PC-3 (cell line): ENCODE data around the gene TBC1D2B. TPM values are rescaled to one million over a fixed set of nuclear protein-coding genes. Genes with fewer than 3 reads are reported as not detected.
A peak's percentile ranks its signal among the peaks of the same experiment; 100 is the strongest.

Experiments used
- ATAC-seq: fragments of 200-7000 bp; cut with Tn5 transposase; 2 replicates; pipeline ENCODE4 v1.9.1; 2020; ENCODE audit warnings: mild to moderate bottlenecking, moderate library complexity
- BruUV-seq: library from RNA; stranded (reverse); fragments of 400-500 nt; replicated peaks from 2 replicates; lab custom pipeline; 2021; lab: Mats Ljungman, UMichigan
- CTCF ChIA-PET: fragments of 300-600 bp; sonication (Branson Sonifier 250); formaldehyde crosslinking; loops from one replicate; lab custom pipeline; 2022; ENCODE audit warnings: antibody characterized with exemption; lab: Charles Lee
- POLR2A ChIA-PET: fragments of 300-600 bp; sonication (Branson Sonifier 250); formaldehyde crosslinking; loops from one replicate; lab custom pipeline; 2022; ENCODE audit warnings: antibody characterized with exemption; ENCODE audit not compliant: unreplicated experiment; lab: Charles Lee
- DNase-seq: peaks from one replicate; pipeline ENCODE4 v3.0.0-alpha.2; 2015
- H2AFZ ChIP-seq: fragments of 300-600 bp; sonication (generic); 2 replicates; pipeline ENCODE4 v1.6.0; 2016; ENCODE audit warnings: antibody characterized with exemption, low read length
- H3F3A ChIP-seq: fragments of 300-600 bp; sonication (generic); one replicate; pipeline ENCODE4 v1.6.0; 2017; ENCODE audit warnings: antibody characterized with exemption, low read length, control low read depth, mild to moderate bottlenecking; ENCODE audit not compliant: unreplicated experiment
- H3K27ac ChIP-seq: fragments of 300-600 bp; sonication (generic); 2 replicates; pipeline ENCODE4 v1.5.1; 2016; ENCODE audit warnings: mild to moderate bottlenecking, low read length
- H3K27me3 ChIP-seq: fragments of 300-600 bp; sonication (generic); 2 replicates; pipeline ENCODE4 v1.6.1; 2016; ENCODE audit warnings: low read length, mixed read lengths
- H3K36me3 ChIP-seq: fragments of 300-600 bp; sonication (generic); 2 replicates; pipeline ENCODE4 v1.6.1; 2016; ENCODE audit warnings: low read depth, mixed run types, low read length, mixed read lengths
- H3K4me1 ChIP-seq: fragments of 300-600 bp; sonication (generic); 2 replicates; pipeline ENCODE4 v1.5.1; 2016; ENCODE audit warnings: low read length; ENCODE audit not compliant: insufficient read depth
- H3K4me2 ChIP-seq: fragments of 300-600 bp; sonication (generic); 2 replicates; pipeline ENCODE4 v1.6.0; 2016; ENCODE audit warnings: low read length
- H3K4me3 ChIP-seq: fragments of 300-600 bp; sonication (generic); 2 replicates; pipeline ENCODE4 v1.5.1; 2016; ENCODE audit warnings: mild to moderate bottlenecking, low read length, mixed read lengths
- H3K79me2 ChIP-seq: fragments of 300-600 bp; sonication (generic); 2 replicates; pipeline ENCODE4 v1.6.1; 2017; ENCODE audit warnings: low read length, mixed read lengths
- H3K9ac ChIP-seq: fragments of 300-600 bp; sonication (generic); 2 replicates; pipeline ENCODE4 v1.6.0; 2016; ENCODE audit warnings: mild to moderate bottlenecking, low read length
- H3K9me2 ChIP-seq: fragments of 300-600 bp; sonication (generic); replicated peaks from 2 replicates; pipeline ENCODE4 v1.6.1; 2016; ENCODE audit warnings: mixed run types, low read length, mixed read lengths
- H3K9me3 ChIP-seq: fragments of 300-600 bp; sonication (generic); 2 replicates; pipeline ENCODE4 v1.6.1; 2016; ENCODE audit warnings: low read length, mixed read lengths
- H4K20me1 ChIP-seq: fragments of 300-600 bp; sonication (generic); 2 replicates; pipeline ENCODE4 v1.6.1; 2016; ENCODE audit warnings: low read length, mixed read lengths
- CTCF ChIP-seq: fragments of 300-600 bp; sonication (generic); conservative IDR thresholded peaks from 2 replicates; pipeline ENCODE4 v1.5.1; 2017; ENCODE audit warnings: antibody characterized with exemption, low read depth, mild to moderate bottlenecking, low read length
- EZH2 ChIP-seq: fragments of 300-600 bp; sonication (generic); IDR thresholded peaks from one replicate; pipeline ENCODE4 v1.6.1; 2017; ENCODE audit warnings: antibody characterized with exemption, mild to moderate bottlenecking, low read length; ENCODE audit not compliant: unreplicated experiment
- EZH2phosphoT487 ChIP-seq: fragments of 300-600 bp; sonication (generic); IDR thresholded peaks from 2 replicates; pipeline ENCODE4 v1.6.1; 2018; ENCODE audit warnings: mild to moderate bottlenecking, antibody characterized with exemption, low read length, borderline replicate concordance
- intact Hi-C: fragments of 100-400 bp; cut with micrococcal nuclease; formaldehyde crosslinking; loops from 2 replicates; pipeline ENCODE4 v1.9.0; 2023
- total RNA-seq: library from RNA; depleted of rRNA; stranded (reverse); fragments of >200 nt; gene quantifications from 2 replicates; pipeline ENCODE4 v1.2.3, GENCODE V29; 2014

The TBC1D2B gene
- total RNA-seq, 1 experiment from 2014 or later = 19.0 TPM

- Histone ChIP-seq H3K27me3 (no peaks in the 10 kb centered on the region), H3F3A (no peaks in the 10 kb centered on the region), H3K4me1 (peaks cover 15% of the 10 kb centered on the region), H3K9ac (no peak overlapping the region), H3K79me2 (peaks cover 90% of the 10 kb centered on the region), H4K20me1 (no peaks in the 10 kb centered on the region), H3K4me2 (no peak overlapping the region), H3K27ac (no peak overlapping the region), H3K9me3 (no peaks in the 10 kb centered on the region), H2AFZ (no peak overlapping the region), H3K36me3 (no peaks in the 10 kb centered on the region), H3K4me3 (no peak overlapping the region), H3K9me2 (no peaks in the 10 kb centered on the region)
- ChIA-PET CTCF (no interaction called here), POLR2A (no interaction called here)
- intact Hi-C loops = no loop called here
- ATAC-seq = no peak
- TF ChIP-seq EZH2phosphoT487 = no peak
- TF ChIP-seq EZH2 = no peak
- TF ChIP-seq CTCF = no peak
- DNase-seq = no peak
- BruUV-seq = no TSS peak
Observed at GRCh38 chr15:78063217-78063616, 14.3 kb downstream of the TBC1D2B start.

GRCh38 chr15:78061963-78062427 is 15.5 kb downstream of the TBC1D2B start:
- Histone ChIP-seq H3K4me2 (peak overlapping the region; percentile 57), H3K4me3 (peak overlapping the region; percentile 41), H3K4me1 (peaks cover 10% of the 10 kb centered on the region), H3K9me2 (no peaks in the 10 kb centered on the region), H3K27ac (no peak overlapping the region), H3K79me2 (peaks cover 89% of the 10 kb centered on the region), H4K20me1 (no peaks in the 10 kb centered on the region), H3K9ac (no peak overlapping the region), H3K27me3 (no peaks in the 10 kb centered on the region), H3K36me3 (no peaks in the 10 kb centered on the region), H2AFZ (peak overlapping the region; percentile 8; the same call in 1 of the 2 replicates), H3K9me3 (no peaks in the 10 kb centered on the region), H3F3A (no peaks in the 10 kb centered on the region)
- DNase-seq = peak; percentile 5
- TF ChIP-seq EZH2 (no peak), EZH2phosphoT487 (no peak), CTCF (no peak)
- POLR2A ChIA-PET = no interaction called here
- intact Hi-C loops = no loop called here
- peak; percentile 66 for ATAC-seq
- CTCF ChIA-PET = no interaction called here
- BruUV-seq = no TSS peak

GRCh38 chr15:78060232-78060631 is 17.3 kb downstream of the TBC1D2B start:
- Histone ChIP-seq H3K79me2 (peaks cover 89% of the 10 kb centered on the region), H4K20me1 (no peaks in the 10 kb centered on the region), H3K9ac (no peak overlapping the region), H3K9me2 (no peaks in the 10 kb centered on the region), H3K36me3 (no peaks in the 10 kb centered on the region), H3K4me2 (no peak overlapping the region), H3F3A (no peaks in the 10 kb centered on the region), H3K9me3 (no peaks in the 10 kb centered on the region), H2AFZ (no peak overlapping the region), H3K4me3 (no peak overlapping the region), H3K27ac (no peak overlapping the region), H3K4me1 (peaks cover 21% of the 10 kb centered on the region), H3K27me3 (no peaks in the 10 kb centered on the region)
- DNase-seq = no peak
- CTCF ChIA-PET = no interaction called here
- no peak for TF ChIP-seq EZH2phosphoT487
- TF ChIP-seq EZH2 = no peak
- TF ChIP-seq CTCF = no peak
- intact Hi-C loops = no loop called here
- POLR2A ChIA-PET = no interaction called here
- no TSS peak for BruUV-seq
- no peak for ATAC-seq
